ENCODE results near the gene JAG2.

Gene JAG2

DNA sequence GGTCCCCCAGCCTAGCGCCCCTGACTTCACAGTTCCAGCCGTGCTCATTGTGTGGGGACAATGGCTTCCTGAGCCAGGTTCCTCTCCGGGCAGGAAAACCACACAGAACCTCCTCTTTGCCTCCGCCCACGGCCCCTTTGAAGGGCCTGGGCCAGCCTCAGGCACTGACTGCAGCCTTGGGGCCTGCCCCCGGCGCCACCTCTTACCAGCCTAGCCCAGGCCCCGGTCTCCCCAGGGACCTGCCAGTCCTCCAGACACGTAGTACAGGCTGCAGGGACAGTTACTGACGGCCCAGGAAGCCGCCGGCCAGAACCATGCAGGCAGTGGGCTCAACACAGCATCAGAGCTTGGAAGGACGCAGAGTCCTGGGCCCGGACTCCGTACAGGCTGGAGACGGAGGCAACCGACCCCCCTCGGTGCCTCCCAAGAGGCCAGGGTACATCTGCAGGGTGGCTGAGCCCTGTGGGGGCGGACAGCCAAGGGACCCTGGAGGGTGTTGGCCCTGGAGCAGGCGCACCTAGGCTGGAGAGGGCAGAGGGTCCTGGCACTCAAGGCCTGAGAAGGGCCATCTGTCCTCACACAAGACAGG is 33.4 kb upstream of the JAG2 start:
- H3K4me1 ChIP-seq (ENCODE audit: insufficient read depth, low read length, severe bottlenecking): no peaks in the 10 kb centered on the region
- H3K9ac ChIP-seq (ENCODE audit: low read length): no peak overlapping the region
- H3K9me3 ChIP-seq (ENCODE audit: low read length): no peaks in the 10 kb centered on the region
- TF ChIP-seq, protein P1, sequence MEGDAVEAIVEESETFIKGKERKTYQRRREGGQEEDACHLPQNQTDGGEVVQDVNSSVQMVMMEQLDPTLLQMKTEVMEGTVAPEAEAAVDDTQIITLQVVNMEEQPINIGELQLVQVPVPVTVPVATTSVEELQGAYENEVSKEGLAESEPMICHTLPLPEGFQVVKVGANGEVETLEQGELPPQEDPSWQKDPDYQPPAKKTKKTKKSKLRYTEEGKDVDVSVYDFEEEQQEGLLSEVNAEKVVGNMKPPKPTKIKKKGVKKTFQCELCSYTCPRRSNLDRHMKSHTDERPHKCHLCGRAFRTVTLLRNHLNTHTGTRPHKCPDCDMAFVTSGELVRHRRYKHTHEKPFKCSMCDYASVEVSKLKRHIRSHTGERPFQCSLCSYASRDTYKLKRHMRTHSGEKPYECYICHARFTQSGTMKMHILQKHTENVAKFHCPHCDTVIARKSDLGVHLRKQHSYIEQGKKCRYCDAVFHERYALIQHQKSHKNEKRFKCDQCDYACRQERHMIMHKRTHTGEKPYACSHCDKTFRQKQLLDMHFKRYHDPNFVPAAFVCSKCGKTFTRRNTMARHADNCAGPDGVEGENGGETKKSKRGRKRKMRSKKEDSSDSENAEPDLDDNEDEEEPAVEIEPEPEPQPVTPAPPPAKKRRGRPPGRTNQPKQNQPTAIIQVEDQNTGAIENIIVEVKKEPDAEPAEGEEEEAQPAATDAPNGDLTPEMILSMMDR (IDR thresholded peaks at IDR 0.05; ENCODE audit: low read length): no peak
- no peak for TF ChIP-seq EZH2 (IDR thresholded peaks at IDR 0.05; ENCODE audit: borderline replicate concordance, low read length)
- H3K27me3 ChIP-seq (ENCODE audit: insufficient read depth, low read length): peaks cover 3% of the 10 kb centered on the region; the same call in 1 of the 2 replicates
- no peaks in the 10 kb centered on the region for H3K36me3 ChIP-seq (ENCODE audit: insufficient read depth, low read length)
- H3K27ac ChIP-seq (ENCODE audit: low read depth, low read length, poor library complexity, severe bottlenecking): no peak overlapping the region
- no peaks in the 10 kb centered on the region for H3K9me2 ChIP-seq (ENCODE audit: low read depth, low read length)
- H3F3A ChIP-seq (ENCODE audit: insufficient read depth, low read length): no peaks in the 10 kb centered on the region
- no peak overlapping the region for H2AFZ ChIP-seq (ENCODE audit: low read length)
- H3K79me2 ChIP-seq (ENCODE audit: insufficient read depth, low read length): no peaks in the 10 kb centered on the region
- no peak overlapping the region for H3K4me2 ChIP-seq (ENCODE audit: low read length)
- H4K20me1 ChIP-seq (ENCODE audit: insufficient read depth, low read length): no peaks in the 10 kb centered on the region
- no peak overlapping the region for H3K4me3 ChIP-seq (ENCODE audit: low read depth, low read length, poor library complexity, severe bottlenecking)

DNA sequence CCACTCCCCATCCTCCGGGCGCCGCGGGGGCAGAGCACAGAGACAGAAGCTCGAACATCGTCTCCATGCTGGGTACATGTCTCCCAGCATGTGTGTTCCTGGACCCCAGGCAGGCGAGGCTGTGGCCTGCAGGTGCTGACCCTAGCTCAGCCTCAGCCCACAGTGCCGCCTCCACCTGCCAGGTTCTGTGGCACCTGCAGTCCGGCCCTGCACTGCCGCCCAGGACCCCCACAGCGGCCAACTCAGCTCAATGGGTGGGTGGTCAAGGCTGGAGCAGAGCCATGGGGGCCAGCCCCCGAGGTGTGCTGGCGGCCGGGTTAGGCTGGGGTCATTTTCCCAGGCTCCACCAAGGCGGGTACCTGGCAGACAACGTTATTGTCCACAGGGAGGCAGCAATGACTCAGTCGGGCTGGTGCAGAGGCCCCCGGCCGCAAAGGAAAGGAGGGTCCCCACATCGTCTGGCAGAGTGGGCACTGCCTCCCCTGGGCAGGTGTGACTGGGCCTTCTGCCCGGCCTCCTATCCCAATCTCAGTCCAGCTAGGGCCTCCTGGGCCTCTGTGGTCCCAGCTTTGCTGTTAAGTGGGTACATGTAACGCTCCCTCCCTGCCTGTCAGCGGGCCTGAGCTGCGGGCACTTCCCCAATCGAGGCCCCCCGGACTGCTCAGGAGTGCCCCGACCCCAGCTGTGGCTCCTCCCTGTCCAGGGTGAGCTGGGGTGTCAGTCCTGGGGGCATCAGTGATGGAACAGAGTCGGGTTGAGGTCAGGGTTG is 32.8 kb upstream of the JAG2 start:
- Histone ChIP-seq H3K4me2 (ENCODE audit: low read length) (no peak overlapping the region), H3K9me3 (ENCODE audit: low read length) (no peaks in the 10 kb centered on the region), H3K9ac (ENCODE audit: low read length) (no peak overlapping the region), H3K4me1 (ENCODE audit: insufficient read depth, low read length, severe bottlenecking) (no peaks in the 10 kb centered on the region), H2AFZ (ENCODE audit: low read length) (no peak overlapping the region), H3K4me3 (ENCODE audit: low read depth, low read length, poor library complexity, severe bottlenecking) (no peak overlapping the region), H3K79me2 (ENCODE audit: insufficient read depth, low read length) (no peaks in the 10 kb centered on the region), H3F3A (ENCODE audit: insufficient read depth, low read length) (no peaks in the 10 kb centered on the region), H3K9me2 (ENCODE audit: low read depth, low read length) (no peaks in the 10 kb centered on the region), H3K27me3 (ENCODE audit: insufficient read depth, low read length) (peaks cover 3% of the 10 kb centered on the region; the same call in 1 of the 2 replicates), H4K20me1 (ENCODE audit: insufficient read depth, low read length) (no peaks in the 10 kb centered on the region), H3K36me3 (ENCODE audit: insufficient read depth, low read length) (no peaks in the 10 kb centered on the region), H3K27ac (ENCODE audit: low read depth, low read length, poor library complexity, severe bottlenecking) (no peak overlapping the region)
- TF ChIP-seq EZH2 (IDR thresholded peaks at IDR 0.05; ENCODE audit: borderline replicate concordance, low read length): no peak
- TF ChIP-seq, protein P1 (IDR thresholded peaks at IDR 0.05; ENCODE audit: low read length): peak; percentile 47; the same call in 1 of the 2 replicates

DNA sequence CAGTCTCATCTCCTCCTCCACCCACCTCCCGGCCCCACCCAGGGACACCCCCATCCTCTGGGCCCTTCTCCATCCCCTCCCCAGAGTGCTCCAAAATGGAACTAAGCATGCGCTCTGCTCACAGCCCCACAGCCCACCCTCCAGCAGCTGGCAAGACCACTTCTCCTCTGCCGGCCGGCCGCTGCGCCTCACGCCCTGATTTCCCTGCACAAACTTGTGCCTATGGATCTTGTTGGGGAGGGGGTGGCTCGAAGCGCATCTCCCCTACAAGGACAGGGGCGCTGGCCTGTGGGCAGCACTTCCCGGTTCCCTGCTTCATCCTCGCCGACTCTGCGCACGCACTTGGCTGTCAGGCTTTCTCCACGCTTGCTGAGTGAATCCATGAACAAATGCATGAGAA is 32.1 kb upstream of the JAG2 start:
- Histone ChIP-seq H3K4me2 (ENCODE audit: low read length) (no peak overlapping the region), H3K9me2 (ENCODE audit: low read depth, low read length) (no peaks in the 10 kb centered on the region), H3K79me2 (ENCODE audit: insufficient read depth, low read length) (no peaks in the 10 kb centered on the region), H3F3A (ENCODE audit: insufficient read depth, low read length) (no peaks in the 10 kb centered on the region), H3K4me1 (ENCODE audit: insufficient read depth, low read length, severe bottlenecking) (no peaks in the 10 kb centered on the region), H3K9me3 (ENCODE audit: low read length) (no peaks in the 10 kb centered on the region), H2AFZ (ENCODE audit: low read length) (no peak overlapping the region), H3K4me3 (ENCODE audit: low read depth, low read length, poor library complexity, severe bottlenecking) (no peak overlapping the region), H3K27ac (ENCODE audit: low read depth, low read length, poor library complexity, severe bottlenecking) (no peak overlapping the region), H3K27me3 (ENCODE audit: insufficient read depth, low read length) (peaks cover 7% of the 10 kb centered on the region; the same call in 1 of the 2 replicates), H4K20me1 (ENCODE audit: insufficient read depth, low read length) (no peaks in the 10 kb centered on the region), H3K36me3 (ENCODE audit: insufficient read depth, low read length) (no peaks in the 10 kb centered on the region), H3K9ac (ENCODE audit: low read length) (no peak overlapping the region)
- TF ChIP-seq, protein P1 (IDR thresholded peaks at IDR 0.05; ENCODE audit: low read length): no peak
- no peak for TF ChIP-seq EZH2 (IDR thresholded peaks at IDR 0.05; ENCODE audit: borderline replicate concordance, low read length)
